CD4-positive, alpha-beta T cell treated with Interleukin-17A for 4 hours (primary cell): ENCODE results near the gene DMXL1.

Source experiments
- DNase-seq: peaks from one replicate; pipeline ENCODE4 v3.0.0-alpha.2; 2020; ENCODE audit warnings: mixed read lengths

The DMXL1 gene

GRCh38 chr5:119070828-119071560 is at the start of gene DMXL1:
Gene DMXL1 (plus strand): TSS chr5:119071087. CDS start chr5:119071570, 483 bp downstream.
- peak; percentile 98 for DNase-seq

GRCh38 chr5:119021149-119021732 is 49.6 kb upstream of the DMXL1 start:
- no peak for DNase-seq

- DNase-seq = no peak
Measured at GRCh38 chr5:119022017-119022745, 48.7 kb upstream of the DMXL1 start.

GRCh38 chr5:119022773-119023172 is 48.1 kb upstream of the DMXL1 start:
- no peak for DNase-seq

- no peak for DNase-seq
Measured at GRCh38 chr5:119028575-119028974, 42.3 kb upstream of the DMXL1 start.

- no peak for DNase-seq
Measured at GRCh38 chr5:119031011-119031886, 39.6 kb upstream of the DMXL1 start.

- no peak for DNase-seq
Measured at GRCh38 chr5:119031905-119032304, 39.0 kb upstream of the DMXL1 start.

GRCh38 chr5:119032656-119033055 is 38.2 kb upstream of the DMXL1 start:
- DNase-seq = no peak

- DNase-seq = no peak
Measured at GRCh38 chr5:119033135-119033534, 37.8 kb upstream of the DMXL1 start.

GRCh38 chr5:119036101-119036762 is 34.7 kb upstream of the DMXL1 start:
- no peak for DNase-seq

- DNase-seq = no peak
Measured at GRCh38 chr5:119037496-119038215, 33.2 kb upstream of the DMXL1 start.

GRCh38 chr5:119048246-119048645 is 22.6 kb upstream of the DMXL1 start:
- DNase-seq = no peak

- no peak for DNase-seq
Measured at GRCh38 chr5:119049824-119050449, 20.9 kb upstream of the DMXL1 start.

- DNase-seq = no peak
Measured at GRCh38 chr5:119054101-119054500, 16.8 kb upstream of the DMXL1 start.

- no peak for DNase-seq
Measured at GRCh38 chr5:119055294-119055693, 15.6 kb upstream of the DMXL1 start.

- DNase-seq = no peak
Measured at GRCh38 chr5:119058979-119059529, 11.8 kb upstream of the DMXL1 start.

GRCh38 chr5:119059740-119060255 is 11.1 kb upstream of the DMXL1 start:
- no peak for DNase-seq

GRCh38 chr5:119063579-119064379 is 7.1 kb upstream of the DMXL1 start:
- DNase-seq = no peak

- no peak for DNase-seq
Measured at GRCh38 chr5:119067450-119067849, 3.4 kb upstream of the DMXL1 start.

GRCh38 chr5:119070578-119070827 is 384 bp upstream of the DMXL1 start:
- DNase-seq = no peak
